ENCODE results near the gene TRPC3.

Gene TRPC3

DNA sequence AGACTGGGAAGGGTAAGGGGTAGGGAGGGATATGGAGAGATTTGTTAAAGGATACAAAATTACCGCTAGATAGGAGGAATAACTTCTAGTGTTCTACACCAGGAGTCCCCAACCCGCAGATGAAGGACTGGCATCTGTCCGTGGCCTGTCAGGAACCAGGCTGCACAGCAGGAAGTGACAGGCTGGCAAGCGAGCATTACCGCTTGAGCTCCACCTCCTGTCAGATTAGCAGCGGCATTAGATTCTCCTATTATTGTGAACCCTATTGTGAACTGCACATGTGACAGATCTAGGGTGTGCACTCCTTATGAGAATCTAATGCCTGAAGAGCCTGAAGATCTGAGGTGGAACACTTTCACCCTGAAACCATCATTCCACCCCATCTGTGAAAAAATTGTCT is 53.7 kb downstream of the TRPC3 start:
- Histone ChIP-seq H3K27me3 (replicated peaks; ENCODE audit: control insufficient read depth, insufficient read depth, low read length) (no peaks in the 10 kb centered on the region), H3K4me3 (replicated peaks; ENCODE audit: low read depth, low read length) (no peak overlapping the region), H3K36me3 (ENCODE audit: control insufficient read depth, insufficient read depth, low read length) (no peaks in the 10 kb centered on the region)
- DNase-seq (ENCODE audit: extremely low read depth, insufficient read length), result no peak
- no peak for TF ChIP-seq CTCF (IDR thresholded peaks at IDR 0.05; ENCODE audit: insufficient read depth, low read length, poor library complexity, severe bottlenecking)

- TF ChIP-seq CTCF (IDR thresholded peaks at IDR 0.05; ENCODE audit: insufficient read depth, low read length, poor library complexity, severe bottlenecking), result no peak
- no peaks in the 10 kb centered on the region for H3K36me3 ChIP-seq (ENCODE audit: control insufficient read depth, insufficient read depth, low read length)
- no peak overlapping the region for H3K4me3 ChIP-seq (replicated peaks; ENCODE audit: low read depth, low read length)
- no peak for DNase-seq (ENCODE audit: extremely low read depth, insufficient read length)
- no peaks in the 10 kb centered on the region for H3K27me3 ChIP-seq (replicated peaks; ENCODE audit: control insufficient read depth, insufficient read depth, low read length)
Observed at GRCh38 chr4:121888134-121888533, 63.7 kb downstream of the TRPC3 start.

GRCh38 chr4:121885115-121885514 is 66.7 kb downstream of the TRPC3 start:
- DNase-seq (ENCODE audit: extremely low read depth, insufficient read length), result no peak
- no peak overlapping the region for H3K4me3 ChIP-seq (replicated peaks; ENCODE audit: low read depth, low read length)
- no peaks in the 10 kb centered on the region for H3K27me3 ChIP-seq (replicated peaks; ENCODE audit: control insufficient read depth, insufficient read depth, low read length)
- no peaks in the 10 kb centered on the region for H3K36me3 ChIP-seq (ENCODE audit: control insufficient read depth, insufficient read depth, low read length)
- no peak for TF ChIP-seq CTCF (IDR thresholded peaks at IDR 0.05; ENCODE audit: insufficient read depth, low read length, poor library complexity, severe bottlenecking)

GRCh38 chr4:121881158-121881557 is 70.7 kb downstream of the TRPC3 start:
- DNase-seq (ENCODE audit: extremely low read depth, insufficient read length), result no peak
- TF ChIP-seq CTCF (IDR thresholded peaks at IDR 0.05; ENCODE audit: insufficient read depth, low read length, poor library complexity, severe bottlenecking), result no peak
- no peak overlapping the region for H3K4me3 ChIP-seq (replicated peaks; ENCODE audit: low read depth, low read length)
- no peaks in the 10 kb centered on the region for H3K27me3 ChIP-seq (replicated peaks; ENCODE audit: control insufficient read depth, insufficient read depth, low read length)
- no peaks in the 10 kb centered on the region for H3K36me3 ChIP-seq (ENCODE audit: control insufficient read depth, insufficient read depth, low read length)

DNA sequence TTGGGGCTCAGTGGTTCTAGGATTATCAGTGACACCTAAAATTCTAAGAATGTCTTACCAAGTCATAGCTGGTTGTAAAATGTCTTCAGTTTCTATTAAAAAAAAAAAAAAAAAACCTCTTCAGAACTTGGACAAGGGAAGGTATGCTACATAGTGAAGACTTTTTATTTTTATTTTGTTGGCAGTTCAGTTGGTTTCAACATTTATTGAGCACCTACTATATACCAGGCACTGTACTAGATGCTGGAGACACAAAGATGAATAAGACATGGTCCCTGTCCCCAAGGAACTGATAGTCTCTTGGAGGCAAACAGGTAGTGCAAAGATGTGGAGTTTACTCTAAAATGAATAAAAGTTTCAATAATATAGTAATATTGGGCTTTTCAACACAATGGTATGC is 72.7 kb downstream of the TRPC3 start:
- Histone ChIP-seq H3K27me3 (replicated peaks; ENCODE audit: control insufficient read depth, insufficient read depth, low read length) (no peaks in the 10 kb centered on the region), H3K36me3 (ENCODE audit: control insufficient read depth, insufficient read depth, low read length) (no peaks in the 10 kb centered on the region), H3K4me3 (replicated peaks; ENCODE audit: low read depth, low read length) (no peak overlapping the region)
- no peak for TF ChIP-seq CTCF (IDR thresholded peaks at IDR 0.05; ENCODE audit: insufficient read depth, low read length, poor library complexity, severe bottlenecking)
- no peak for DNase-seq (ENCODE audit: extremely low read depth, insufficient read length)

DNA sequence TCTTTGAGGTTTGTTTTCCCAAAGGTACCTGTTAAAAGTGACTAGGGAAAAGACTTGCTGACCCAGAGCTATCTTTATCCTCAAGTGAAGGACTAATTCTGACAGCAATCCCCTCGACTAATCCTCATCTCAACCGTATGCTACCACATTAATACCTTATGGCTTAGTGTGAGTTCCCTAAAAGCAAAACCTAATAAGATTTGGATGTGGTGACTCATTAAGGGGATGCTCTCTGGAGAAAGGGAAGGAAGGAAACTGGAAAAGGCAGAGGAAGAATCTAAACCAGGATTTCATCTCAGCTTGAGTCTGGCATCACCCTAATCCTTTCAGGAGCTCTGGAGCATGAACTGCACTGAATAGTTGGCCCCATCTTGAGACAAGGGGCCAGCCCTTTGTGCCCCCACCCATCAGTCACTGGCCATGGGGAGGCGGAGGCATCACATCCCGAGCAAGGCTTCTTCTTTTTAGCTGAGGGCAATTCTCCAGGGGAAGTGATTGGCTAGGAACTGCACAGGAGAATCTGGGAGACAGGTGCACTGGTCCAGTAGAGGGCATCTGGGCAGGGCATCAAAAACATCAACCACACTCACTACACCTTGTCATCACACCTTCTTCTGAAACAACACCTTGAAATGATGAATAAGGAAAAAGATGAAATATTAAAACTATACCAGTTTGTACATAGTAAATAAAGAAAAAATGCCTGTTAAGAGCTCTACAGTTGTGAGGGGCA is 74.7 kb downstream of the TRPC3 start:
- no peaks in the 10 kb centered on the region for H3K27me3 ChIP-seq (replicated peaks; ENCODE audit: control insufficient read depth, insufficient read depth, low read length)
- no peak for TF ChIP-seq CTCF (IDR thresholded peaks at IDR 0.05; ENCODE audit: insufficient read depth, low read length, poor library complexity, severe bottlenecking)
- no peak for DNase-seq (ENCODE audit: extremely low read depth, insufficient read length)
- H3K4me3 ChIP-seq (replicated peaks; ENCODE audit: low read depth, low read length), result no peak overlapping the region
- no peaks in the 10 kb centered on the region for H3K36me3 ChIP-seq (ENCODE audit: control insufficient read depth, insufficient read depth, low read length)
